HepG2 (cell line): ENCODE data around the gene STK36. TPM values are rescaled to one million over a fixed set of nuclear protein-coding genes. Genes with fewer than 3 reads are reported as not detected.

Experiments
- CCAR2 ChIP-seq: fragments of 200-400 bp; formaldehyde crosslinking; optimal IDR thresholded peaks from 2 replicates; pipeline ENCODE3; 2018; ENCODE audit warnings: low read depth, mild to moderate bottlenecking, low read length, moderate library complexity
- CEBPZ ChIP-seq: IDR thresholded peaks from 2 replicates; pipeline ENCODE4 v1.6.1; 2012; ENCODE audit warnings: low read length, improper control_type of control experiment
- KLF11 ChIP-seq: IDR thresholded peaks from 2 replicates; pipeline ENCODE4 v1.6.1; 2016; ENCODE audit warnings: missing compliant biosample characterization
- LRRFIP1 ChIP-seq: sonication (generic); formaldehyde crosslinking; conservative IDR thresholded peaks from 2 replicates; pipeline ENCODE4 v1.4.0; 2020; ENCODE audit warnings: missing genetic modification reagents
- RNF219 ChIP-seq: sonication (generic); formaldehyde crosslinking; IDR thresholded peaks from 2 replicates; pipeline ENCODE4 v1.5.0; 2020; ENCODE audit warnings: mild to moderate bottlenecking, missing genetic modification reagents
- ZBTB49 ChIP-seq: sonication (generic); formaldehyde crosslinking; IDR thresholded peaks from 2 replicates; pipeline ENCODE4 v1.4.0; 2020; ENCODE audit warnings: missing genetic modification reagents, borderline replicate concordance
- ZNF225 ChIP-seq: sonication (generic); formaldehyde crosslinking; IDR thresholded peaks from 2 replicates; pipeline ENCODE4 v1.4.0; 2020; ENCODE audit warnings: mild to moderate bottlenecking, missing genetic modification reagents
- ZNF572 ChIP-seq: sonication (generic); formaldehyde crosslinking; IDR thresholded peaks from 2 replicates; pipeline ENCODE4 v1.5.1; 2020; ENCODE audit warnings: mild to moderate bottlenecking, missing genetic modification reagents
- ZNF646 ChIP-seq: sonication (generic); formaldehyde crosslinking; IDR thresholded peaks from 2 replicates; pipeline ENCODE4 v1.9.0; 2021; ENCODE audit warnings: mild to moderate bottlenecking, missing genetic modification reagents
- polyA plus RNA-seq, 8 experiments: library from polyadenylated mRNA; depleted of rRNA in 3 of 8; stranded (reverse) in 7 of 8; unstranded in 1 of 8; fragments of >200 nt; fragmentation: Illumina TruSeq in 4 of 8; extraction: Trizol in 4 of 8; gene quantifications; 2 replicates each; pipeline versions ENCODE4 v1.2.1 to v1.2.3, GENCODE V29; 2011 to 2016; ENCODE audit warnings: low read depth in 4 of 8, missing spikeins in 1 of 8, mixed read lengths in 1 of 8; ENCODE audit not compliant: insufficient read depth in 1 of 8
- total RNA-seq, 5 experiments: library from RNA; depleted of rRNA; stranded (reverse); fragments of >200 nt; fragmentation: Illumina TruSeq; extraction: Trizol; gene quantifications; 2 replicates each; pipeline ENCODE4 v1.2.3, GENCODE V29; 2016; ENCODE audit warnings: low read depth in 1 of 5

The STK36 gene
- total and polyA plus RNA-seq, 2 of the 13 experiments (the other 11 are each of a cell fraction or from before 2014, with no cell fraction given): 45.9 to 83.5 TPM

- TF ChIP-seq RNF219 (CRISPR knock-in tag): no peak
- TF ChIP-seq ZBTB49: peak; percentile 51; the same call in 1 of the 2 replicates
- TF ChIP-seq CCAR2: peak; percentile 77
- TF ChIP-seq ZNF572 (CRISPR knock-in tag): peak; percentile 91
- no peak for TF ChIP-seq ZNF646 (CRISPR knock-in tag)
- TF ChIP-seq CEBPZ: no peak
- peak; percentile 91 for TF ChIP-seq ZNF225 (CRISPR knock-in tag)
- no peak for TF ChIP-seq KLF11 (CRISPR knock-in tag)
- TF ChIP-seq LRRFIP1 (CRISPR knock-in tag): no peak
Measured at GRCh38 chr2:218671654-218672566, at the start of gene STK36, which contains the start of gene RNF25 (continued).
